ENCODE measurements around the gene VPREB3.

Gene VPREB3

DNA sequence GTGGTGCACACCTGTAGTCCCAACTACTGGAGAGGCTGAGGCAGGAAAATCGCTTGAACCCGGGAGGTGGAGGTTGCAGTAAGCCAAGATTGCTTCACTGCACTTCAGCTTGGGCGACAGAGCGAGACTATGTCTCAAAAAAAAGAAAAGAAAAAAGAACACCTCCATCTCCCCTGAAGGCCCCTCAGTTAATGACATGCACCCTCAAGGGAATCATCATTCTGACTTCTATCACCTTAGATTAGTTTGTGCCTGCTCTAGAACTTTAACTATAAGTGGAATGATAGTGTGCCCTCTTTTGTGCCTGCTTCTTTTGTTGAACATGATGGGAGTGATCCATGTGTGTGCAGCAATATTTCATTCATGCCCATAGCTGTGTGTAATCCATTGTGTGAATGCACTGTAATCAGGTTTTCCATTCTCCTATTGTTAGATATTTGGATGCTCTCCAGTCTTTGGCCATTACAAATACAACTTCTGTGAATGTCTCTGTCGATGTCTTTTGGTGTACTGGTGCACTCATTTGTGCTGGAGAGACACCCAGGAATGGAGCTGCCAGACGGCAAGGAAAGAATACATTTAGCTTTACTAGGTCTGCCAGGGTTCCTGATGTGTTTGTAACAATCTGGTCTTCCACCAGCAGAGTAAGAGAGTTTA, 883 bp upstream of the VPREB3 start:
- TF ChIP-seq, protein P1, sequence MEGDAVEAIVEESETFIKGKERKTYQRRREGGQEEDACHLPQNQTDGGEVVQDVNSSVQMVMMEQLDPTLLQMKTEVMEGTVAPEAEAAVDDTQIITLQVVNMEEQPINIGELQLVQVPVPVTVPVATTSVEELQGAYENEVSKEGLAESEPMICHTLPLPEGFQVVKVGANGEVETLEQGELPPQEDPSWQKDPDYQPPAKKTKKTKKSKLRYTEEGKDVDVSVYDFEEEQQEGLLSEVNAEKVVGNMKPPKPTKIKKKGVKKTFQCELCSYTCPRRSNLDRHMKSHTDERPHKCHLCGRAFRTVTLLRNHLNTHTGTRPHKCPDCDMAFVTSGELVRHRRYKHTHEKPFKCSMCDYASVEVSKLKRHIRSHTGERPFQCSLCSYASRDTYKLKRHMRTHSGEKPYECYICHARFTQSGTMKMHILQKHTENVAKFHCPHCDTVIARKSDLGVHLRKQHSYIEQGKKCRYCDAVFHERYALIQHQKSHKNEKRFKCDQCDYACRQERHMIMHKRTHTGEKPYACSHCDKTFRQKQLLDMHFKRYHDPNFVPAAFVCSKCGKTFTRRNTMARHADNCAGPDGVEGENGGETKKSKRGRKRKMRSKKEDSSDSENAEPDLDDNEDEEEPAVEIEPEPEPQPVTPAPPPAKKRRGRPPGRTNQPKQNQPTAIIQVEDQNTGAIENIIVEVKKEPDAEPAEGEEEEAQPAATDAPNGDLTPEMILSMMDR (IDR thresholded peaks at IDR 0.05; ENCODE audit: insufficient read depth, missing control alignments) = no peak
- no peak for FAIRE-seq
- no peak for DNase-seq (ENCODE audit: insufficient read length, low spot score)

DNA sequence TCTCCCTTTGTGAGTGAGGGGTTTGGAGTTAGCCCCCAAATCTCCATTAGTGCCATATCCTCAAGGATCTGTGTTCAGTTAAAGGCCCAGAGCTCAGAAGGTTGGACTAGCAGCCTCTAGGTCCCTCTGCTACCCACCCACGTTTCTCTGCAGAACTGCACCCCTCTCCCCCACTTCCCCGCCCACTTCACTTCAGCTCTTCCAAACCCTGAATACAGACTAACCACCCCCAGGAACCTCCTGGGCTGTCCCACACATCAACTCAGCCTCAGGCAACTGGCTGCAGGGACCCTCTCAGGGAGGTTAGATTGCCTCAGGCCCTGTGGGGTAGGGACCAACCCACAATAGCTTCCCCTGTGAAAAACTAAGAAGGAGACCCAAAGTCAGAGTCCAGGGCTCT, 840 bp downstream of the VPREB3 start:
- TF ChIP-seq, protein P1 (IDR thresholded peaks at IDR 0.05; ENCODE audit: insufficient read depth, missing control alignments) = no peak
- FAIRE-seq (no peak), DNase-seq (ENCODE audit: insufficient read length, low spot score) (no peak)

DNA sequence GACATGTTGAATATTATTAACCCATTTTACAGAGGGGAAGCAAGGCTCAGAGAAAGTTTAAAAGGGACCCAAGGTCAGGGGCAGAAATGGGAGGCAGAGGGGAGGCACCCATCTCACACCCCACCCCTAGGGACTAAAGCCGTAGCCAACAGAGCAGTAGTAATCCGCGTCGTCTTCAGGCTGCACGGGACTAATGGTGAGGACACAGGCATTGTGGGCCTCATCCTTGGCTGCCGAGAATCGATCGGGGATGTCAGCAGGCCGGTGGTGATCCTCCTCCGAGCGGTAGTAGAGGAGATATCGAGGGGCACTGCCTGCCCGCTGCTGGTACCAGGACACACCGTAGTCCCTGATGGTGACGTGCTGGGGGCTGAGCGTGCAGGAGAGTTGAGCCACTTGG, 1.5 kb downstream of the VPREB3 start:
- FAIRE-seq = no peak
- TF ChIP-seq, protein P1 (IDR thresholded peaks at IDR 0.05; ENCODE audit: insufficient read depth, missing control alignments) = no peak
- no peak for DNase-seq (ENCODE audit: insufficient read length, low spot score)

DNA sequence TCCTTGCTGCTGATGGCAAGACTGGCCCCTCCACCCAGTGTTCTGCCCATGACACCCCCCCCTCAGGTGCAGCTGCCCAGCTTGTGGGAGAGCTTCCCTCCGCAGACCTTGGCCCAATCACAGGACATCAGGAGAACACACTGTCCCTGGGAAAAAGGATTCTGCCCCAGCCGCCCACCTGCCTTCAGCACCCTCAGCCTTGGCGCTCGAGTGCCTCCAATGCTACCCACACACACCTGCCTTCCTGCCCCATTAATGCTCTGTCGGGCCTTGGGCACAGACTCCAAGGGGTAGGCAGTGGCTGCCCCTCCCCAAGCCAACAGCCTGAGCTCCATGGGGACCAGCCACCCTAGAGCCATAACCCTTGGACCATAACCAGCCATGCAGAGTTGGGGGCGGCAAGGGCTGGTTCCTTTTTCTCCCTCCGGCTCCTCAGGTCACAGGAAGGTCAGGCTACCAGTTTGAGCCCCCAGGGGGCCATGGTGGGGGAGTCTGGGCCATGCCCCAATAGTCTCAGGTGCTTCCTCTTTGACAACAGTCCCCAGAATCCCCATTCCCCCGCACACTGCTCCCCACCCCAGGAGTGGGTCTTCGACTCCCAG, 2.0 kb downstream of the VPREB3 start:
- no peak for FAIRE-seq

DNA sequence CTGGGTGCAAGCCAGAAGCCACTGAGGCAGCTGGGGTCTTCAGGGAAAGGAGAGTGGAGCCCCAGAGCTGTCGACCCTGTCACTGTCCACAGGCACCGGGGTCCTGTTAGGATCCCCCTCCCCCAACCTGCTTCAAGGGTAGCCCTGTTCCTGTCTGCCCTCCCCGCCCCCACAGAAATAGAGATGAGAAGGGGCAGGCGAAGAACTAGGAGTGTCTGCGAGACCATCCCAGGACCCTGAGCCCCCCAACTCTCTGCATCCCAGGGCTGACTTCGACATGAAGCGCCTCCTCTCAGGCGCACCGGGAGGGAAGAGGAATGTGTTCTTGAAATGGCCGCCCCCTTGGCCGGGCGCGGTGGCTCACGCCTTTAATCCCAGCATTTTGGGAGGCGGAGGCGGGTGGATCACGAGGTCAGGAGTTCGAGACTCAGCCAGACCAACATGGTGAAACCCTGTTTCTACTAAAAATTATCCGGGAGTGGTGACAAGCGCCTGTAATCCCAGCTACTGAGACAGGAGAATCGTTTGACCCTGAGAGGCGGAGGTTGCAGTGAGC, 2.7 kb downstream of the VPREB3 start:
- TF ChIP-seq, protein P1 (IDR thresholded peaks at IDR 0.05; ENCODE audit: insufficient read depth, missing control alignments) = no peak
- FAIRE-seq (no peak), DNase-seq (ENCODE audit: insufficient read length, low spot score) (no peak)

More for the DNA sequence above, 2.0 kb downstream of the VPREB3 start:
- TF ChIP-seq, protein P1 (IDR thresholded peaks at IDR 0.05; ENCODE audit: insufficient read depth, missing control alignments) = no peak
- no peak for DNase-seq (ENCODE audit: insufficient read length, low spot score)

DNA sequence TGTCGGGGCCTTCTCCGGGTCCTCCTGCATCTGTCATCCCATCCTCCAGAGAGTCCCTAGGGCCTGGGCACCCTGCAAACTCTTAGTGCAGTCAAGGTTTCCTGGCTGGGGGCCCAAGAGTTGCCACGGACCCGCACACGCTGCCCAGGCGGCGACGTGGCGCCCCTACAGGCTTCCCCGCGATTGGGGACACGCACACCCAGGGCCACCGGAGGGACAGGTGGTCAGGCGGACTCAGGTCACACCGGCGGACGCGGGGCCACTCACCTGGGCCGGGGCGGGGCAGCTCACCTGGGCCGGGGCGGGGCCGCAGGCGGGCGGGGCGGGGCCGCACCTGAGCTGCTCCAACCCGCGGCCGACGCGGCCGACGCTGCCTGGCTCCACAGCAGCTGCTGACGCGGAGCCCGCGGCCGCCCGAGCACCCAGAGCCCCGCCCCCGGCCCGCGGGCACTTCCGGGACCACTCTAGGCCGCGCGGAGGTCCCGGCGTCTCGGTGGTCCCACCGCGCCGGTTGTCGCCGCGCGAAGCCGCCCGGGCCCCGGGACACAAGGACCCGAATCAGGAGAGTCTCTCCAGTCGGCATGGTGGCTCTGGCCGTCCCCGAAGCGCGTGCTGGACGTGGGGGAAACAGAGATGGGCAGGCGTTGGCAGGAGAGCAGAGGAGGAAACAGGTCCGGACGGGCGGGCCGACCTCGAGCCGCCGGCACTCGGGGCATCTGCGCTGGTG, 3.3 kb downstream of the VPREB3 start, which contains the start of gene ZNF70:
Gene ZNF70 (minus strand): TSS at position 399 of the 727 bp plus-strand sequence. CDS start 5,972 bp downstream, outside the sequence.
- FAIRE-seq (no peak), DNase-seq (ENCODE audit: insufficient read length, low spot score) (peak; percentile 89)
- TF ChIP-seq, protein P1 (IDR thresholded peaks at IDR 0.05; ENCODE audit: insufficient read depth, missing control alignments) = peak; percentile 12
